PC-9 (cell line): ENCODE data around the gene NCKAP1.

Experiments used
- EZH2 ChIP-seq: fragments of 200-600 bp; sonication (generic); IDR thresholded peaks from 2 replicates; pipeline ENCODE4 v1.8.0; 2017; ENCODE audit warnings: antibody characterized with exemption, low read depth
- TF ChIP-seq, protein P1 (sequence below): fragments of 200-600 bp; sonication (generic); conservative IDR thresholded peaks from 2 replicates; pipeline ENCODE4 v1.6.1; 2017; ENCODE audit warnings: mixed run types, antibody characterized with exemption, mild to moderate bottlenecking, moderate library complexity

DNA sequence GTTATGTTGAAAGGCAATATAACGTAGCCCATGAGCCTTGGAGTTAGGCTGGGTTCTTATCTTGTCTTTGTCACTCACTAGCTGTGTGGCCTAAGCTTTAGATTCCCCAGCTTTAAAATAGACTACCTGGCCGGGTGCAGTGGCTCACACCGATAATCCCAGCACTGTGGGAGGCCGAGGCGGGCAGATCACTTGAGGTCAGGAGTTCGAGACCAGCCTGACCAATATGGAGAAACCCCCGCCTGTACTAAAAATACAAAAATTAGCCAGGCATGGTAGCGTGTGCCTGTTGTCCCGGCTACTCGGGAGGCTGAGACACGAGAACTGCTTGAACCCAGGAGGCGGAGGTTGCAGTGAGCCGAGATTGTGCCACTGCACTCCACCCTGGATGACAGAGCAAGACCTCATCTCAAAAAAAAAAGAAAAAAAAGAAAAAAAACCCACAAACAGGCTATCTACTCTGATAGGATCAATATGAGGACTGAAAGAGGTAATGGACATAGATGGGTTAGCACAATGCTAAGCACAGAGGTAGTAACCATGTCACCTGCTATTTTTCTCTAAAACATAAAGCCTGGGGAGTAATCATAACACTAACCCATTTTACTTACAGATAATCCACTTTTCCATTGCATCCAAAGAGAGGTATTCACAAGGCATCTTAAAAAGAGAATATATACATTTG lies 43.9 kb downstream of the NCKAP1 start:
- TF ChIP-seq, protein P1, sequence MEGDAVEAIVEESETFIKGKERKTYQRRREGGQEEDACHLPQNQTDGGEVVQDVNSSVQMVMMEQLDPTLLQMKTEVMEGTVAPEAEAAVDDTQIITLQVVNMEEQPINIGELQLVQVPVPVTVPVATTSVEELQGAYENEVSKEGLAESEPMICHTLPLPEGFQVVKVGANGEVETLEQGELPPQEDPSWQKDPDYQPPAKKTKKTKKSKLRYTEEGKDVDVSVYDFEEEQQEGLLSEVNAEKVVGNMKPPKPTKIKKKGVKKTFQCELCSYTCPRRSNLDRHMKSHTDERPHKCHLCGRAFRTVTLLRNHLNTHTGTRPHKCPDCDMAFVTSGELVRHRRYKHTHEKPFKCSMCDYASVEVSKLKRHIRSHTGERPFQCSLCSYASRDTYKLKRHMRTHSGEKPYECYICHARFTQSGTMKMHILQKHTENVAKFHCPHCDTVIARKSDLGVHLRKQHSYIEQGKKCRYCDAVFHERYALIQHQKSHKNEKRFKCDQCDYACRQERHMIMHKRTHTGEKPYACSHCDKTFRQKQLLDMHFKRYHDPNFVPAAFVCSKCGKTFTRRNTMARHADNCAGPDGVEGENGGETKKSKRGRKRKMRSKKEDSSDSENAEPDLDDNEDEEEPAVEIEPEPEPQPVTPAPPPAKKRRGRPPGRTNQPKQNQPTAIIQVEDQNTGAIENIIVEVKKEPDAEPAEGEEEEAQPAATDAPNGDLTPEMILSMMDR: no peak
- TF ChIP-seq EZH2: no peak
